Transverse colon (tissue), 4 donors: ENCODE data around the gene GGA1. TPM values are rescaled to one million over a fixed set of nuclear protein-coding genes. Genes with fewer than 3 reads are reported as not detected.
"Not testable (repeated sequence)": the region's sequence is repeated elsewhere in the genome, so short reads cannot be mapped to it uniquely, and the experiment has no call there.

Experiments
- DNase-seq: peaks from one replicate; pipeline ENCODE4 v3.0.0-alpha.2; 2019
- H3K27ac ChIP-seq, 4 donors: fragments of 200-600 bp; sonication (generic); 2 replicates each; pipeline ENCODE4 v1.5.1; 2016 to 2018; ENCODE audit warnings: inconsistent platforms in 4 of 4
- H3K27me3 ChIP-seq: fragments of 200-600 bp; sonication (generic); 2 replicates; pipeline ENCODE4 v1.5.1; 2017; ENCODE audit warnings: inconsistent platforms
- H3K36me3 ChIP-seq, 4 donors: fragments of 200-600 bp; sonication (generic); 2 replicates each; pipeline ENCODE4 v1.5.1; 2017 to 2019; ENCODE audit warnings: inconsistent platforms in 4 of 4
- H3K4me1 ChIP-seq, 4 donors: fragments of 200-600 bp; sonication (generic); 2 replicates each; pipeline ENCODE4 v1.5.1; 2017 to 2020; ENCODE audit warnings: inconsistent platforms in 4 of 4
- H3K4me3 ChIP-seq, 4 donors: fragments of 200-600 bp; sonication (generic); 1 replicate in 1 of 4; 2 replicates in 3 of 4; pipeline versions ENCODE4 v1.5.1 to v1.6.1; 2017 to 2019; ENCODE audit warnings: inconsistent platforms in 4 of 4
- H3K9me3 ChIP-seq, 2 donors: fragments of 200-600 bp; sonication (generic); 2 replicates each; pipeline ENCODE4 v1.5.1; 2017 to 2019; ENCODE audit warnings: inconsistent platforms in 2 of 2
- EP300 ChIP-seq: sonication (generic); formaldehyde crosslinking; IDR thresholded peaks from one replicate; pipeline ENCODE4 v1.6.1; 2017; ENCODE audit warnings: antibody characterized with exemption, low read depth
- POLR2A ChIP-seq: fragments of 450-650 bp; IDR thresholded peaks from one replicate; pipeline ENCODE4 v1.6.1; 2016; ENCODE audit warnings: antibody characterized with exemption, mild to moderate bottlenecking, moderate library complexity
- POLR2AphosphoS5 ChIP-seq, 3 donors: sonication (generic); formaldehyde crosslinking; IDR thresholded peaks; one replicate each; pipeline ENCODE4 v1.6.1; 2016; ENCODE audit warnings: antibody characterized with exemption in 3 of 3
- WGBS, 2 donors: methylation state at CpG; one replicate each; pipeline ENCODE4 v1.1.5; 2018; ENCODE audit warnings: low coverage in 1 of 2; 5-methylcytosine and 5-hydroxymethylcytosine counted together
- in situ Hi-C, 4 donors: fragments of 200-750 bp; cut with MboI; loops; one replicate each; pipeline versions ENCODE4 v1.15.0 to v1.15.1; 2017; ENCODE audit warnings: low sequenced_read_pairs in 3 of 4, low pct_ligation_motif_present in 1 of 4, low pct_unique_long_range_greater_than_20kb in 1 of 4
- intact Hi-C: fragments of 100-400 bp; cut with DNase I; formaldehyde crosslinking; loops from one replicate; pipeline ENCODE4 v1.15.1; 2023; ENCODE audit warnings: low total_unique reads
- total RNA-seq, 4 donors: library from RNA; depleted of rRNA; stranded (reverse); fragments of >200 nt; gene quantifications; one replicate each; pipeline ENCODE4 v1.1.0, GENCODE V29; 2016
- TF ChIP-seq, protein P1 (sequence below), 5 experiments: fragments of 200-600 bp in 3 of 5; fragments of 450-650 bp in 2 of 5; sonication (generic) in 3 of 5; IDR thresholded peaks; 1 replicate in 2 of 5; 2 replicates in 3 of 5; pipeline ENCODE4 v1.5.1; 2016 to 2017; ENCODE audit warnings: antibody characterized with exemption in 5 of 5, inconsistent platforms in 3 of 5, mild to moderate bottlenecking in 2 of 5, moderate library complexity in 1 of 5

The GGA1 gene
- total RNA-seq, 4 donors from 2014 or later: 60.1 to 142 (median 73.8) TPM

DNA sequence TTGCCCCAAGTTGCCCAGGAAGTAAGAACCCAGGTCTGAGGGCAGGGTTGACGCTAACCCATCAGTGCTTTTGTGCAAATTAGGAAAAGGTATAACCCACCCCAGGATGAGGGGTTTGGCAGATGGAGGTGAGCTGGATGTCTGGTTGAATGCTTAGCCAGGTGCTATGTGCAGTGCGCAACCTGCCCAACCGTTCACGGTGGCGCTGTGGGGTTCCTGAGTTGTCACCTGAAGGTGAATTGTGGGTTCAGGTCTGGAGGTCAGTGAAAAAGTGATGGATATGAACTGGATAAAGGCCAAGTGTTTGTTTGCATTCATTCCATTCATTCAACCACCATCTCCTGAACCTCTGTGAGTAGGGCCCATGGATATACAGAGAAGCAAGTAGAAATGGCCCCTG, 14.4 kb upstream of the GGA1 start:
- DNase-seq: no peak
- TF ChIP-seq, protein P1, sequence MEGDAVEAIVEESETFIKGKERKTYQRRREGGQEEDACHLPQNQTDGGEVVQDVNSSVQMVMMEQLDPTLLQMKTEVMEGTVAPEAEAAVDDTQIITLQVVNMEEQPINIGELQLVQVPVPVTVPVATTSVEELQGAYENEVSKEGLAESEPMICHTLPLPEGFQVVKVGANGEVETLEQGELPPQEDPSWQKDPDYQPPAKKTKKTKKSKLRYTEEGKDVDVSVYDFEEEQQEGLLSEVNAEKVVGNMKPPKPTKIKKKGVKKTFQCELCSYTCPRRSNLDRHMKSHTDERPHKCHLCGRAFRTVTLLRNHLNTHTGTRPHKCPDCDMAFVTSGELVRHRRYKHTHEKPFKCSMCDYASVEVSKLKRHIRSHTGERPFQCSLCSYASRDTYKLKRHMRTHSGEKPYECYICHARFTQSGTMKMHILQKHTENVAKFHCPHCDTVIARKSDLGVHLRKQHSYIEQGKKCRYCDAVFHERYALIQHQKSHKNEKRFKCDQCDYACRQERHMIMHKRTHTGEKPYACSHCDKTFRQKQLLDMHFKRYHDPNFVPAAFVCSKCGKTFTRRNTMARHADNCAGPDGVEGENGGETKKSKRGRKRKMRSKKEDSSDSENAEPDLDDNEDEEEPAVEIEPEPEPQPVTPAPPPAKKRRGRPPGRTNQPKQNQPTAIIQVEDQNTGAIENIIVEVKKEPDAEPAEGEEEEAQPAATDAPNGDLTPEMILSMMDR (IDR thresholded peaks at IDR 0.05): no peak
- TF ChIP-seq POLR2AphosphoS5 (IDR thresholded peaks at IDR 0.05): no peak
- TF ChIP-seq EP300: no peak
- TF ChIP-seq POLR2A: no peak
- Histone ChIP-seq H3K27ac (no peak overlapping the region), H3K4me3 (no peak overlapping the region), H3K27me3 (no peaks in the 10 kb centered on the region), H3K4me1 (peaks cover 0 to 22% (median 7%) of the 10 kb centered on the region in 4 donors), H3K9me3 (no peaks in the 10 kb centered on the region), H3K36me3 (no peaks in the 10 kb centered on the region)
- in situ Hi-C loops (no loop called here), intact Hi-C loops (no loop called here)
- 84% methylated on average over 5 of the region's 5 CpGs; no CpG with 5 or more reads in 1 of the 2 donors for WGBS, 2 donors

DNA sequence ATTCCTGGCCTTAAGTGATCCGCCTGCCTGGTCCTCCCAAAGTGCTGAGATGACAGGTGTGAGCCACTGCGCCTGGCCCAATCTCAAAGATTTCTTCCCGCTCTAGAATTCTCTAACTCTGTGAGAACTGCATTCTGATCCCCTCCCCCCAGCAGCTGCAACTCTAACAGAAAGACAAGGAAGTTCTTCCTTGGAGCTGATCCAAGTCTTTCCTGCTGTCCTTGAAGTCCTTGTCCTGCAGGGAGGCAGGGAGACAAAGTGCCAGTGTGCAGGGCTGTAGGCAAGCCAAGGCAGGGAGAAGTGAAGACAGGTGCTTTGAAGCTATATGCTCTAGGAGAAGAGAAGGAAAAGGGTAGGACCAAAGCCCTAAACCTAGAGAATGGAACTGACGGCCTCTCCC, 9.5 kb upstream of the GGA1 start:
- Histone ChIP-seq H3K9me3 (no peaks in the 10 kb centered on the region), H3K27me3 (no peaks in the 10 kb centered on the region), H3K4me1 (peaks cover 0 to 26% (median 8%) of the 10 kb centered on the region in 4 donors), H3K36me3 (no peaks in the 10 kb centered on the region), H3K4me3 (no peak overlapping the region), H3K27ac (peak overlapping the region; percentile 61 to 78 (median 72))
- in situ Hi-C loops: no loop called here
- TF ChIP-seq POLR2AphosphoS5 (IDR thresholded peaks at IDR 0.05): peak in 2 of 3 donors; percentile 49 to 54
- TF ChIP-seq POLR2A: no peak
- TF ChIP-seq, protein P1 (IDR thresholded peaks at IDR 0.05): no peak
- no peak for TF ChIP-seq EP300
- DNase-seq: peak; percentile 78
- WGBS, 2 donors: 43 to 50% methylated on average over 1 to 4 of the region's 4 CpGs
- intact Hi-C loops: loop anchor here (5.0 kb wide), 1 partner anchor 67 kb away; no protein-coding TSS in a partner anchor

DNA sequence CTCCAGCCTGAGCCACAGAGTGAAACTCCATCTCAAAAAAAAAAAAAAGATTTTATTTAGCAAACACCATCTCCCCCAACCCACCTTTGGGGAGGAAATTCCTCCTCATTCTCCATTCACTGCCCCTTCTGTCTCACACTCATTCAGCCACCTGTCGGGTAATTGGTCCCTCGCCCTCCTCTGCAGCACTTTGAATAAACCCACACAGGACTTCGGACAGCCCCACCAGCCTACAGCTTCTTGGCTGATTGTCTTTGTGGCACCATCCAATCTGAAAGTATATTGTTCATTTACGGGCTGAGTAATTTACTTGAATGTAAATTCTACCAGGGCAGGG, 7.5 kb upstream of the GGA1 start:
- Histone ChIP-seq H3K27me3 (no peaks in the 10 kb centered on the region), H3K4me1 (peaks cover 0 to 26% (median 9%) of the 10 kb centered on the region in 4 donors), H3K4me3 (peak overlapping the region in 1 of 4 donors; percentile 1), H3K27ac (peak overlapping the region; percentile 58 to 76 (median 68)), H3K36me3 (no peaks in the 10 kb centered on the region), H3K9me3 (no peaks in the 10 kb centered on the region)
- TF ChIP-seq POLR2A (no peak), POLR2AphosphoS5 (IDR thresholded peaks at IDR 0.05) (no peak), EP300 (no peak)
- TF ChIP-seq, protein P1 (IDR thresholded peaks at IDR 0.05): no peak
- WGBS, 2 donors: 24% methylated on average over 4 of the region's 4 CpGs
- in situ Hi-C loops: no loop called here
- no peak for DNase-seq
- intact Hi-C loops: no loop called here

DNA sequence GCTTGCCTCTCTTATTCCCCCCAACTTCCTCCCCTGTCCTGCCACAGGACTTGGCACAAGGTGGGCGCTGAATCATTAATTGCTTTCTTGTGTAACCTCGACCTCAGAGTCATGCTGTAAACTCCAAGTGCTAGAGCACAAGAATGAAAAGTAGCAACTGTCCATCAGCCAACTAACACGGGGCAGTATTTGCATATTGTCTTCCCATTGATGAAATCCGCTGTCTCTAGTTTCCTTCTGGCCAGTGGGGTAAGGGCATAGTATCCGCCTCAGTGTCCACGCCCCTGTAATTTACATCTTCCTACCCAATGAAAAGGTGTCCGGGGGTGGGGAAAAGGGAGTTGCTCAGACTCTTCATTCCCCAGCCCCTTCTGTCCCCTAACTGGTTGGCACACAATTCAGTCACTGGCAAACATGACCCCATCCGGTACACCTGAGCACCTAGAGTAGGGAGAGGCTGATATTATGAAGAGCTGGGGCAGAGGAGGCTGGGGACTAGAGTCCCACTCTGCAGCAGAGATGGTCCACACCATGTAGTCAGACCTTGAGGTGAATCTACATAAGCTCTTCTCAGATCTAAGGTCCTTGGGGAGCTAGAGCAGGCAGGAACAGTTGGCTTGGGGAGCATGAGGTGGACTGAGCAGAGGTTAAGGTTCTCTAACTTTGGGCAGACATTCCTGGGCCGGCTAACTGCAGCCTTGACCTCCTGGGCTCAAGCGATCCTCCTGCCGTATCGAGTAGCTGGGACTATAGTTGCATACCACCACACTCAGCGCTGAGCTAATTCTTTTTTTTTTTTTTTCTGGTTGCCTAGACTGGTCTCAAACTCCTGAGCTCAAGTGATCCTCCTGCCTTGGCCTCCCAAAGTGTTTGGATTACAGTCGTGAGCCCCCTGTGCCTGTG, 6.8 kb upstream of the GGA1 start:
- in situ Hi-C loops: no loop called here
- peak; percentile 69 for DNase-seq
- 5 to 43% methylated on average over 3 to 14 of the region's 14 CpGs for WGBS, 2 donors
- intact Hi-C loops: no loop called here
- Histone ChIP-seq H3K4me1 (peaks cover 0 to 31% (median 13%) of the 10 kb centered on the region in 4 donors), H3K9me3 (no peaks in the 10 kb centered on the region), H3K27me3 (no peaks in the 10 kb centered on the region), H3K4me3 (peak overlapping the region in 1 of 4 donors; percentile 1), H3K27ac (peak overlapping the region; percentile 64 to 76 (median 68)), H3K36me3 (no peaks in the 10 kb centered on the region)
- TF ChIP-seq POLR2A (no peak), POLR2AphosphoS5 (IDR thresholded peaks at IDR 0.05) (peak in 2 of 3 donors; percentile 48 to 59)

DNA sequence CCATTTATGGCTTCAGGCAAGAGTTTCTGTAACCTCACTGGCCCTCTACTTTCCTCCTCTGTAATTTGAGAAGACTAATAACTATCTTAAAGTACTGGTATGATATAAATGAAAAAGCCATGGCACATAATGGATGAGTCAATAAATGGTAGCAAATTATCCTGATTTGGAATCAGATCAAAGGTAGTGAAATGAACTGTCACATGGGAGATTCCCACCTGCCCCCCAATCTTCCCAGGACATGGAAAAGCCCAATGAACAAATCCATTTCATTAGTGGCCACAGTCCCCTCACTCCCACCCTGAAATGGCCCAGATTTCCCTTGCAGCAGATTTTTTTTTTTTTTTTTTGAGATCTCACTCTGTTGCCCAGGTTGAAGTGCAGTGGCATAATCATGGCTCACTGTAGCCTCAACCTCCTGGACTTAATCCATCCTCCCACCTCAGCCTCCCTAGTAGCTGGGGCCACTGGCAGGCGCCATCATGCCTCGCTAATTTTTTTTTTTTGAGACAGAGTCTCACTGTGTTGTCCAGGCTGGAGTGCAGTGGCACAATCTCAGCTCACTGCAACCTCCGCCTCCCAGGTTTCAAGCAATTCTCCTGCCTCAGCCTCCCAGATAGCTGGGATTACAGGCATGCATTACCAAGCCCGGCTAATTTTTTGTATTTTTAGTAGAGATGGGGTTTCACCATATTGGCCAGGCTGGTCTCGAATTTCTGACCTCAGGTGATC, 5.9 kb upstream of the GGA1 start:
- H3K36me3 ChIP-seq, in situ Hi-C loops, intact Hi-C loops, H3K27me3 ChIP-seq, DNase-seq, H3K9me3 ChIP-seq, H3K4me3 ChIP-seq: not testable (repeated sequence)
- WGBS, 2 donors: 87 to 89% methylated on average over 4 to 5 of the region's 5 CpGs
- Histone ChIP-seq H3K27ac (peak overlapping the region in 1 of 4 donors; percentile 64), H3K4me1 (peaks cover 0 to 40% (median 20%) of the 10 kb centered on the region in 4 donors)
